Testis (tissue), 3 donors: Measurements from ENCODE around the gene FAM193A. TPM values are rescaled to one million over a fixed set of nuclear protein-coding genes. Genes with fewer than 3 reads are reported as not detected.
"Not testable (repeated sequence)": the region's sequence is repeated elsewhere in the genome, so short reads cannot be mapped to it uniquely, and the experiment has no call there.

Source experiments
- DNase-seq: peaks from one replicate; pipeline ENCODE4 v3.0.0-alpha.2; 2019
- H3K27ac ChIP-seq, 2 donors: fragments of 200-600 bp; sonication (generic); one replicate each; pipeline ENCODE4 v1.5.1; 2019
- H3K27me3 ChIP-seq: fragments of 200-600 bp; sonication (generic); one replicate; pipeline ENCODE4 v1.5.1; 2019
- H3K36me3 ChIP-seq: fragments of 200-600 bp; sonication (generic); one replicate; pipeline ENCODE4 v1.5.1; 2017; ENCODE audit warnings: low read depth; ENCODE audit errors: missing control alignments
- H3K4me1 ChIP-seq: fragments of 200-600 bp; sonication (generic); one replicate; pipeline ENCODE4 v1.5.1; 2019
- H3K4me3 ChIP-seq, 2 donors: fragments of 200-600 bp; sonication (generic); one replicate each; pipeline ENCODE4 v1.5.1; 2017 to 2019
- H3K9me3 ChIP-seq: fragments of 200-600 bp; sonication (generic); one replicate; pipeline ENCODE4 v1.5.1; 2017
- POLR2A ChIP-seq: fragments of 450-650 bp; IDR thresholded peaks from one replicate; pipeline ENCODE4 v1.6.1; 2017; ENCODE audit warnings: antibody characterized with exemption, mild to moderate bottlenecking, moderate library complexity
- WGBS, 2 donors: methylation state at CpG; one replicate each; pipeline ENCODE4 v1.1.5; 2018; 5-methylcytosine and 5-hydroxymethylcytosine counted together
- intact Hi-C: fragments of 100-400 bp; cut with DNase I; formaldehyde crosslinking; loops from one replicate; pipeline ENCODE4 v1.15.1; 2023; ENCODE audit warnings: low total_unique reads
- polyA plus RNA-seq: library from polyadenylated mRNA; stranded (reverse); fragments of 350-450 nt; fragmentation: Illumina TruSeq; extraction: RNeasy Lipid Tissue Mini Kit (QIAGEN cat#74804); gene quantifications from one replicate; pipeline ENCODE4 v1.2.3, GENCODE V29; 2014; ENCODE audit warnings: low read depth, low replicate concordance; ENCODE audit not compliant: insufficient read depth
- small RNA-seq, 2 donors: library from RNA; depleted of rRNA; stranded (forward); fragments of <200 nt; gene quantifications; one replicate each; pipeline ENCODE3, GENCODE V24; 2016
- total RNA-seq, 2 donors: library from RNA; depleted of rRNA; stranded (reverse); fragments of >200 nt; gene quantifications; one replicate each; pipeline ENCODE4 v1.2.3, GENCODE V29; 2016
- TF ChIP-seq, protein P1 (sequence below), 3 experiments: fragments of 450-650 bp in 2 of 3; fragments of 200-600 bp in 1 of 3; sonication (generic) in 1 of 3; IDR thresholded peaks; one replicate each; pipeline ENCODE4 v1.5.1; 2016 to 2019; ENCODE audit warnings: antibody characterized with exemption in 3 of 3, mild to moderate bottlenecking in 2 of 3, moderate library complexity in 1 of 3

FAM193A gene
- total and polyA plus RNA-seq, 3 donors from 2014 or later, result 50.4 to 92.4 (median 78.7) TPM

DNA sequence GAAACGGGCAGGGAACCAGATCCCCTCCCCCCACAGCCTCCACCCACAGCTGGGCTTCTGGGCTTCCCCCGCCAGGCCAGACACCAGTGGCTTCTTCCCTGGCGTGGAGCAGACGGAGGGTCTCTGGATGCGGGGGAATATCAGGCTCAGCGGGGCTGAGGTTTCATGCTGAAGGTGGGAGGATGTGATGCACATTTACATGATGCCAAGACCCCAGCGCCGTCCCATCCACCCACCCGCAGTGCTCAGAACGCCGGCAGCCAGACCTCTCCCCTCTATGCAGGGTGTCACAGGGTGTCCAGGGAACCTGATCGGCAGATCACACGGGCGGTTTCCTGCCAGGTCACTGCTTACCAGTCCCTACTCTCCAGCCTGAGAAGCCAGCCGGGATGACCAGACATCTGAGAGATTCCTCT, 232.5 kb downstream of the FAM193A start:
- Histone ChIP-seq H3K9me3 (no peaks in the 10 kb centered on the region), H3K27ac (no peak overlapping the region), H3K36me3 (no peaks in the 10 kb centered on the region), H3K4me1 (peaks cover 2% of the 10 kb centered on the region), H3K27me3 (no peaks in the 10 kb centered on the region), H3K4me3 (no peak overlapping the region)
- WGBS, 2 donors, result 56 to 65% methylated on average over 4 to 15 of the region's 15 CpGs
- intact Hi-C loops, result loop anchor here (10.0 kb wide), 2 partner anchors 166 to 276 kb away; no protein-coding TSS in a partner anchor
- TF ChIP-seq POLR2A, result no peak
- TF ChIP-seq, protein P1, sequence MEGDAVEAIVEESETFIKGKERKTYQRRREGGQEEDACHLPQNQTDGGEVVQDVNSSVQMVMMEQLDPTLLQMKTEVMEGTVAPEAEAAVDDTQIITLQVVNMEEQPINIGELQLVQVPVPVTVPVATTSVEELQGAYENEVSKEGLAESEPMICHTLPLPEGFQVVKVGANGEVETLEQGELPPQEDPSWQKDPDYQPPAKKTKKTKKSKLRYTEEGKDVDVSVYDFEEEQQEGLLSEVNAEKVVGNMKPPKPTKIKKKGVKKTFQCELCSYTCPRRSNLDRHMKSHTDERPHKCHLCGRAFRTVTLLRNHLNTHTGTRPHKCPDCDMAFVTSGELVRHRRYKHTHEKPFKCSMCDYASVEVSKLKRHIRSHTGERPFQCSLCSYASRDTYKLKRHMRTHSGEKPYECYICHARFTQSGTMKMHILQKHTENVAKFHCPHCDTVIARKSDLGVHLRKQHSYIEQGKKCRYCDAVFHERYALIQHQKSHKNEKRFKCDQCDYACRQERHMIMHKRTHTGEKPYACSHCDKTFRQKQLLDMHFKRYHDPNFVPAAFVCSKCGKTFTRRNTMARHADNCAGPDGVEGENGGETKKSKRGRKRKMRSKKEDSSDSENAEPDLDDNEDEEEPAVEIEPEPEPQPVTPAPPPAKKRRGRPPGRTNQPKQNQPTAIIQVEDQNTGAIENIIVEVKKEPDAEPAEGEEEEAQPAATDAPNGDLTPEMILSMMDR (IDR thresholded peaks at IDR 0.05), result no peak
- no peak for DNase-seq

DNA sequence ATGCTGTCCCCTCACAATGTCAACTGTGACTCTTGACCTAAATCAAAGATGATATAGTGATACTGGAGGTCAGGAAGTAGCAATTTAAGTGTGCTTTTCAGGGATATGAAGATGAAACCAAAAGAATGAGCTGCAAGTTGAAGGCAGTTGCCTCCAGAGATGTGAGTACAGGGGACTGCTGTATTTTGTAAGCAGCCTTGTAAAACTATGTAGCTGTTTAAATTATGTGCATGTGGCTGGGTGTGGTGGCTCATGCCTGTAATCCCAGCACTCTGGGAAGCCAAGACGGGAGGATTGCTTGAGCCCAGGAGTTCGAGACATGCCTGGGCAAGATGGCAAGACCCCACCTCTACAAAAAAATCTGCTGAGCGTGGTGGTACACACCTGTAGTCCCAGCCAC, 234.8 kb downstream of the FAM193A start:
- H3K27ac ChIP-seq, result no peak overlapping the region

DNA sequence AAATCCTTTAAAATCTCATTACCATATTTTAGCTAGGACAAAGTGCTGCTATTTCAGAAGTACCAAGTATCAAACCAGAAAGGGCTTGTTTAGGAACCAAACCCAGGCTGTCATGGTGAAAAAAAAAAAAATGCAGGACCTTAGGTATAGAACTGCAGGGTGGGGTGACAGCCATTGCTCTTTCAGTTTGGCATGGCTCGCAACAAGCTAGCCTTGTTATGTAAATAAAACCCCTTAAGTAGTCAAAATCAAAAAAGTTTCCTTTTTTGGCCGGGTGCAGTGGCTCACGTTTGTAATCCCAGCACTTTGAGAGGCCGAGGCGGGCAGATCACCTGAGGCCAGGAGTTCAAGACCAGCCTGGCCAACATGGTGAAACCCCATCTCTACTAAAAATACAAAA, 244.2 kb downstream of the FAM193A start:
- H3K27me3 ChIP-seq, H3K9me3 ChIP-seq, intact Hi-C loops, H3K27ac ChIP-seq, DNase-seq, H3K4me3 ChIP-seq, H3K36me3 ChIP-seq, H3K4me1 ChIP-seq: not testable (repeated sequence)
- 90 to 96% methylated on average over 5 of the region's 5 CpGs for WGBS, 2 donors

More for the DNA sequence above, 234.8 kb downstream of the FAM193A start:
- TF ChIP-seq, protein P1 (IDR thresholded peaks at IDR 0.05), result no peak
- no peak for TF ChIP-seq POLR2A
- no peak for DNase-seq
- H3K36me3 ChIP-seq, result no peaks in the 10 kb centered on the region
- intact Hi-C loops, result no loop called here
- H3K4me1 ChIP-seq, result peaks cover 2% of the 10 kb centered on the region
- H3K27me3 ChIP-seq, result no peaks in the 10 kb centered on the region
- WGBS, 2 donors, result 91 to 100% methylated on average over 1 to 3 of the region's 3 CpGs
- H3K9me3 ChIP-seq, result no peaks in the 10 kb centered on the region
- no peak overlapping the region for H3K4me3 ChIP-seq

DNA sequence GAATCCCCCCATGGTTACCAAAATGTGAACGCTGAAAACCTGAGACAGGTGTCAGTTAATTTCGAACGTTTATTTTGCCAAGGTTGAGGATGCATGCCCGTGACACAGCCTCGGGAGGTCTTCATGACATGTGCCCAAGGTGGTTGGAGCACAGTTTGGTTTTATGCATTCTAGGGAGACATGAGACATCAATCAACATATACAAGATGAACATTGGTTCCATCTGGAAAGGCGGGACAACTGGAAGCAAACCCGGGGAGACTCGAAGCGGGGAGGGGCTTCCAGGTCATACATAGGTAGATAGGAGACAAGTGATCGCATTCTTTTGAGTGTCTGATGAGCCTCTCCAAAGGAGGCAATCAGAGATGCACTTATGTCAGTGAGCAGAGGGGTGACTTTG, 245.5 kb downstream of the FAM193A start:
- no peaks in the 10 kb centered on the region for H3K4me1 ChIP-seq
- no peak for DNase-seq
- intact Hi-C loops, result no loop called here
- WGBS, 2 donors, result 86 to 92% methylated on average over 10 of the region's 10 CpGs
- no peak overlapping the region for H3K27ac ChIP-seq
- no peak overlapping the region for H3K4me3 ChIP-seq
- H3K27me3 ChIP-seq, result no peaks in the 10 kb centered on the region
- TF ChIP-seq, protein P1 (IDR thresholded peaks at IDR 0.05), result no peak
- TF ChIP-seq POLR2A, result no peak
- H3K36me3 ChIP-seq, result no peaks in the 10 kb centered on the region
- no peaks in the 10 kb centered on the region for H3K9me3 ChIP-seq

Small RNAs within 50 kb of the gene (small RNA-seq; reads per million reads assigned to genes)
- gene CR545473.1, result 0 reads per million in 2 donors
- gene RF00019, result 0 reads per million in 2 donors

Other genes with a start within 250 kb of the FAM193A start
- gene ZFYVE28, start 118.0 kb upstream of the FAM193A start, total RNA-seq, result 10 to 100 TPM; 40.5 to 55.3 TPM
- gene ZFYVE28, start 118.0 kb upstream of the FAM193A start, polyA plus RNA-seq, result 14.7 TPM
- 10 to 100 TPM; 30.5 to 41.2 TPM for gene CFAP99, start 117.7 kb upstream of the FAM193A start, total RNA-seq
- 40.1 TPM for gene CFAP99, start 117.7 kb upstream of the FAM193A start, polyA plus RNA-seq
- 10 to 100 TPM; 61.3 to 68.3 TPM for gene RNF4, start 67.5 kb upstream of the FAM193A start, total RNA-seq
- gene RNF4, start 67.5 kb upstream of the FAM193A start, polyA plus RNA-seq, result 69.8 TPM
- 100 to 1,000 TPM in 1 of 2 donors, 10 to 100 TPM in 1; 99.7 to 108 TPM for gene TNIP2, start 219.7 kb downstream of the FAM193A start, total RNA-seq
- 35.1 TPM for gene TNIP2, start 219.7 kb downstream of the FAM193A start, polyA plus RNA-seq